Epithelial cell of prostate (primary cell): ENCODE results near the gene TBC1D17.
A peak's percentile ranks its signal among the peaks of the same experiment; 100 is the strongest.

Experiments used
- DNase-seq: peaks from one replicate; pipeline ENCODE4 v3.0.0-alpha.2; 2011; ENCODE audit warnings: low read depth, low spot score
- H3K27ac ChIP-seq: fragments of 450-650 bp; 2 replicates; pipeline ENCODE4 v1.5.1; 2017; ENCODE audit warnings: mild to moderate bottlenecking

The TBC1D17 gene

DNA sequence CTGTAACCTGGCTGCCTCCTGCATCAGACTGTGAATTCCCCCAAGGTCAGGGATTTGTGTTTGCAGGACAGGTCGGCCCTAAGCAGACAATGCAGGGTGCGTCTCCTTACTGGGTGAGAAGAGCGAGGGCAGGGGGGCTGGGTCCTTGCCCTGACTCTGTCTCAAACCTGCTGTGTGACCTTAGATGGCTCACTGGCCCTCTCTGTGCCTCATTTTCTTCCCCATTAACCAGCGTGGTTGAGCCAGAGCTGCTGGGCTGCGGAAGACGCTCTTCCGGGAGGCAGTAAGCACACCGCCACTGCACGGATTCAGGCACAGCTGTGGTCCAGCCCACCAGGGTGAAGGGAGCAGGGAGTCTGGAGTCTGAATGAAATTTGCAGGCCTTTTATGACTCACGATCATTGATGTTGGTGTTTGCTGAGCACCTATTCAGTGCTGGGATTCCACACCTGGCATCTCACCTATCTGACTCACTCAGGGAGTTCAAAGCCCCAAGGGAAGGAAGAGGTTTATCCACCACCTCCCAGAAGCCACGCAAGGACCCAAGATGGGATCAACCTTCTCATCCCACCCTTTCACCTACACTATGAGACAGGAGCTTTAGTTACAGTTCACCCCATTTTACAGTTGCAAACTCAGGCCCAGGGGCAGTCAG lies 2.9 kb upstream of the TBC1D17 start:
- H3K27ac ChIP-seq = peak overlapping the region; percentile 94
- DNase-seq = peak; percentile 24

- no peak for DNase-seq
- H3K27ac ChIP-seq = peak overlapping the region; percentile 94
Measured at GRCh38 chr19:49875177-49875576, 2.3 kb upstream of the TBC1D17 start.

DNA sequence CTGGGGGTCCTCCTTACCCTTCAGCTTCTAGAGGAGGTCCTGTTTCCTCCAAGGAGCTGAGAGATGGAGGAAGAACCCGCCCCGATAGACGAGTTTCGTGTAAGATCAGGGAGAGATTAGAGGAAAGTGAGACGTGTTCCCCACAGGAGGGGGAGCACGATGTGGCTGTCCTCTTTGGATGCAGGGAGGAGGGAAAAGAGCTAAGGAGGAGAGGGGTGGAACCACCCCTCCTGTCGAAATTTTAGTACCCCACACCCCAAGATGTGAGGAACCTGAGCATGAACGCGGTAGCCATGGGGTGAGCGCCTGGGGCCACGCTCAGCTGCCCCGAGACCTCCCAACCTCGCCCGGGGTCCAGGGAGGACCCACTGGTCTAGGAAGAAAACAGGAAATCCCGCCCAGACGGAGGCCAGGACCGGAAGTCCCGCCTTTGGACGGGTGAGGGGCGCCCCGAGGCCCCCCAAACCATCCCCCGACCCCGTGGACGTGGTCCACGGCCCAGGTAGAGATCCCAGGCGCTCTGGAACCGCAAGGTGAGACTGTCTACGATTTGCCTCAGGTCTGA lies 1.6 kb upstream of the TBC1D17 start:
- DNase-seq = no peak
- peak overlapping the region; percentile 94 for H3K27ac ChIP-seq

DNA sequence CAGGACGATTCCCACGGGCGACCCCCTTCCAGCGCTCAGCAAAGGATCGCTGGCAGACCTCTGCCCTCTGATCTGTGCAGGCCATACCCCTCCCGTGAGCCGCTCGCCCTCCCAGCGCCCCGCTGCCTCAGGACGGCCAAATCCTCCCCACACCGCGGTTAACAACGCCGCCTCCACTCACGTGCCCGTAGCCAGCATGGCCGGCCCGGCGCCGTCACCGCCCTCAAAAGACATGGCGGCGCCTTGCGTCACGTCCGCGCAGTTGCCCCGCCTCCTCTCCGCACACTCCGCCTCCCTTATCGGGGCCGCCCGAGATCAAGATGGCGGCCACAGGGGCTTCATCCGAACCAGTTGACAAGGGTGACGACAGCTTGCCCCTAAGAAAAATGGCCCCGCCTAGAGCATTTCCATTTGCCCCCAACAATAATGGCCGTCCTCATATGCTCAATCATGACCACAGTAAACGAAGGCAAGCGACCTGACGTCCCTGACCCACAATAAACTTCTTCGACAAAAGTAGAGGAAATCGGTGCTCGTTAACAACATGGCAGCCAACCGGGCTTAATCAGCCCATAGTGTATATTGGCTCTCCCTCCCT lies 981 bp upstream of the TBC1D17 start:
- peak; percentile 95 for DNase-seq
- H3K27ac ChIP-seq = peak overlapping the region; percentile 94

DNA sequence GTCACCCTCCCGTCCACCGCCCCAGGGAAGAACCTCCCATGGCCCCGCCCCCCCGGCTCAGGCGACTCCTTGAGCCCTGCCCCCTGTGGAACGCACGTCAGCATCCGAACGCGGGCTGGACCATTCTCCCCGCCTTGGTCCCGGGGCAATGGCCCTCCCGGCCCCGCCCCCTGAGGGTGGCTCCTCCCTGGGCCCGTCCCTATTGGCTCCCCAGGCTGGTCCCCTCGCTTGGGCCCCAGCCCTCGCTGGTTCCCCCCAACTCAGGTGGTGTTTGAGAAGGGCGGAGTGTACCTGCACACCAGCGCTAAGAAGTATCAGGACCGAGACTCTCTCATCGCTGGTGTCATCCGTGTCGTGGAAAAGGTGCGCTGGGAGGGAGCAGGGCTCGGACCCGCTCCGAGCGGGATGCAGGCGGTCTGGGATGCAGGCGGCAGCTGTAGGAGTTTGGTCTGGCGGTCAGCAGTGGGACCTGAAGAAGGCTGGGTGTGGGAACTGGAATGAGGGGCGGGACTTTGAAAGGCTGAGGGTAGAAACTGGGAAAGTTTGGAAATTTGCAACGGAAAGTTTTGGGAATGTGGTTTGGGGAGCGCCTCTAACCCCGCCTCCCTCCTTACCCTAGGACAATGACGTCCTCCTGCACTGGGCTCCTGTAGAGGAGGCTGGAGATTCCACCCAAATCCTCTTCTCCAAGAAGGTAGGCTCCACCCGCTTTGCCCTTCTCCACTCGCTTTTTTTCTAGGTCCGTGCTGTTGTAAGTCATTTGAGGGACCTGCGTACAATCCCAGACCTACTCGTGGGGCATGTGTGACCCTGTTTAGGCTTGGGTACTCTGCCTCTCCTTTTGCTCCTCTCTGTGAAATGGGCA lies 609 bp downstream of the TBC1D17 start:
- DNase-seq = peak; percentile 80
- peak overlapping the region; percentile 94 for H3K27ac ChIP-seq

DNA sequence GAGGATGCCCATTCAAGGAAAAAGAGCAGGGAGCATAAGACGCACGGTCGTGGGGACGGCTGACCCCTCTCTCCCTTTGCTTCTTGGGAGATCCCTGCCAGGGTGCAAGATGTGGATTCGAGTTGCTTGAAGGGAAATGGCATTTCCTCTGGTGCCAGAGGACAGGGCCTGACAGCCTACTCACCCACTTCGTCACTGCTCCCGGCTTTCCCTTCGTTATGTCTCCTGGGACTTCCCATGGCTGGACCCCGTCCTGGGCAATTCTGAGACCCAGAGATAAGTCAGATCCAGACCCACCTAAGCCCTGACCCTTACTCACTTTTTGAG lies 1.2 kb downstream of the TBC1D17 start:
- DNase-seq = no peak
- H3K27ac ChIP-seq = no peak overlapping the region

DNA sequence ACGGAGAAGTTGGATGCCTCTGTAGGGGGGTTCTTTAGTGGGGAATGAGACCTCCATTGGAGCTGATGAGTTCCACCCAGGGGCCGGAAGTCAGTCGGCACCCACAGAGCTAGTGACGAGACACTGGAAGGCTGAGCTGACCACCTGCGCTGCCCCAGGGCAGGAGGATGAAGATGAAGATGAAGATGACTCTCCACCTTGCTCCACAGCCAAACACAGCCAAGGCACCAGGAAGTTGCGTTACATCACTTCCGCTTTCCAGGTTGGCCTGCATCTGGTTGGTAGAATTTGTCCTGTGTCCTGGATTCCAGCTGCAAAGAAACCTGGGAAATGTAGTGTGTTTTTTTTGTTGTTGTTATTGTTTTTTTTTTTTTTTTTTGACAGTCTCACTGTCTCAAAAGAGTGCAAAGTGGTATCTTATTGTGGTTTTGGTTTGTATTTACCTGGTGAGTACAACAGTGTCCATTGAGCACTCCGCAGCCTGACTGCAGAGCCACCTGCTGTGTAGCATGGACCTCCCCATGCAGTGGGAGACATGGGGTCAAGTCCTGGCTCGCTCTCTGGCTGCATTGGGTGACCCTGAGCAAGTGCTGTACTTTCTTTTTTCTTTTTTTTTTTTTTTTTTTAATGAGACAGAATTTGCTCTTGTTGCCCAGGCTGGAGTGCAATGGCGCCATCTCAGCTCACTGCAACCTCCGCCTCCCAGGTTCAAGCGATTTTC lies 1.9 kb downstream of the TBC1D17 start:
- H3K27ac ChIP-seq = no peak overlapping the region
- DNase-seq = no peak

DNA sequence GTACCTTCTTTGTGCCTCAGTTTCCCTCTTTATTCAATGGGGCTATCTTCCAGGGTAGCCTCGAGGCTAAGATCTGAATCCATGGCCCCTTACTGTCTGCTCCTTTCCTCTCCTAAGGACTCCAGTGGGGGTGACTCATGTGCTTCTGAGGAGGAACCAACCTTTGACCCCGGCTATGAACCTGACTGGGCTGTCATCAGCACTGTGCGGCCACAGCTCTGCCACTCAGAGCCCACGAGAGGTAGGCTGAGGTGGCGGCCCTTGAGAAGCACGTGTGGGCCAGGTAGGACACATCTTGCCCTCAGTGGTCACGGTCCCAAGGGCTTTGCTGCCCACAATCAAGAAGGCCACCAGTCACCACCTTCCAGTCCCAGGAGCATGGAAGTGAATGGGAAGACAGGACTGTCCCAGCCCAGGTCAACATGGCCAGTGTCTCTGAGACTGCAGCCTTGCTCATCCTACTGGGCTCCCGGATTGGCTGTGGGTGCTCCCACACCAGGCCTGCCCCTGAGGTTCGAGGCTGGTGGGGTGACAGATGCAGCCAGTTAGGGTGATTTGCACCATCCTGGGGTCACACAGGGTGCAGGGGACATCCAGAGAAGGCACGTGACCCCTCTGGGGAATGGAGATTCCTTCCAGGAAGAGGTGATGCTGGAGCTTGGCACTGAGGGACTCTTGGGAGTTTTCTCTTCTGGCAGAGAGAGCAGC lies 2.8 kb downstream of the TBC1D17 start:
- no peak for DNase-seq
- no peak overlapping the region for H3K27ac ChIP-seq

- no peak overlapping the region for H3K27ac ChIP-seq
- DNase-seq = no peak
Measured at GRCh38 chr19:49881186-49881585, 3.7 kb downstream of the TBC1D17 start.

DNA sequence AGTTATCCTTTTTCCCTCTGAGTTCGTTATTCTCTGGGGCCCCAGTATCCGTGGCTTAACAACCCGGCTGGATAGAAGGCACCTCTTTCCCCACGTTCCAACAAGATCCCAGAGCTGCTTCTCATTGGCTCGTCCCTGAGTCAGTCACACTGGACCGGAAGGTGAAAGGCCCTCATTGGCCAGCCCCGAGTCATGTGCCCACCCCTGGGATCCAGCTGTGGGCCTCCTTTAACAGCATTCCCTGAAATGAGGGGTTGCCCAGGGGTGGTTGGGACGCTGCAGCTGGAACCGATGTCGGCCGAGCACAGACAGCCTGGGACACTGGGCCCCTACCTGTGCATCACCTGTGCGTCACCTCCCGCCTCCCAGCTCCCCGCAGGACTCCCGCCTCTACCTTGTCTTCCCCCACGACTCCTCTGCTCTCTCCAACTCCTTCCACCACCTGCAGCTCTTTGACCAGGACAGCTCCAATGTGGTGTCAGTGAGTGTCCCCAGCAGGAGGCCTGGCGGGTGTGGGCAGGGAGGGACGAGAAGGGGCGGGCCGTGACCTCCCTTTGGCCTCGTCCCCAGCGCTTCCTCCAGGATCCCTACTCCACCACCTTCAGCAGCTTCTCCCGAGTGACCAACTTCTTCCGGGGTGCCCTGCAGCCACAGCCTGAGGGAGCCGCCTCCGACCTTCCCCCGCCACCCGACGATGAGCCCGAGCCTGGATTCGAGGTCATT lies 4.3 kb downstream of the TBC1D17 start:
- H3K27ac ChIP-seq = no peak overlapping the region
- DNase-seq = no peak

GRCh38 chr19:49882643-49883042 lies 5.1 kb downstream of the TBC1D17 start:
- no peak for DNase-seq
- H3K27ac ChIP-seq = no peak overlapping the region

GRCh38 chr19:49883094-49883493 lies 5.6 kb downstream of the TBC1D17 start:
- no peak for DNase-seq
- H3K27ac ChIP-seq = no peak overlapping the region

DNA sequence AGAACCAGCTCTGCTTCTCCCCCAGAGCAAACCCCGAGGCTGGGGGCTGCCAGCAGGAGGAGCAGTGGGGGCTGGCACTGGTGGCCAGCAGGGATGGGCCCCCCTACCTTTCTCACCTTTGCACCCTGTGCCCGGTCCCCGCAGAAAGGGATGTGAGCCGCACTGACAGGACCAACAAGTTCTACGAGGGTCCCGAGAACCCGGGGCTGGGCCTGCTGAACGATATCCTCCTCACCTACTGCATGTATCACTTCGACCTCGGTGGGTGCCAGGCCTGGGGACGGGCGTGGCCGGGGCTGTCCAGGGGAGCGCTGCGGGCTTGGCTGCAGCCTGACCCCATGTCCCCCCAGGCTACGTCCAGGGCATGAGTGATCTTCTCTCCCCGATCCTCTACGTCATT lies 6.6 kb downstream of the TBC1D17 start:
- no peak overlapping the region for H3K27ac ChIP-seq
- DNase-seq = no peak

DNA sequence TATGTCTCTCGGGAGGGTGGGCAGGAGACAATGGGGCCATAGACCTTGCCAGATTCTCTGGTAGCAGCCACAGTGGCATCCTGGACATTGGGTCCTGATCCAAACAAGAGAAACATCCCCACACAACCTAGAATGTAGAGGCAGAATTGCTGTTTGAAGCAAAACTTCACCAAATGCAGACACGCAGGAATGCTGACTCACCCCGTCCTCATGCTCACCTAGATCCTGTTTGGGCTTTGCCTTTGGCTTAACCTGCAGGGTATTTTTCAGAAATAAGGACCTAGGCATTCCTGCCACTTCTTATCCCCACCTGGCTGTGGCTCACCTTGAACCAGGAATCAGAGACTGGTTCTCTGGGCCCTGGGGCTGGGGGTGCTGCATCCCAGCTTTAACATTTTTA lies 7.3 kb downstream of the TBC1D17 start:
- H3K27ac ChIP-seq = no peak overlapping the region
- no peak for DNase-seq

- H3K27ac ChIP-seq = no peak overlapping the region
- DNase-seq = no peak
Measured at GRCh38 chr19:49887037-49887664, 9.6 kb downstream of the TBC1D17 start.

DNA sequence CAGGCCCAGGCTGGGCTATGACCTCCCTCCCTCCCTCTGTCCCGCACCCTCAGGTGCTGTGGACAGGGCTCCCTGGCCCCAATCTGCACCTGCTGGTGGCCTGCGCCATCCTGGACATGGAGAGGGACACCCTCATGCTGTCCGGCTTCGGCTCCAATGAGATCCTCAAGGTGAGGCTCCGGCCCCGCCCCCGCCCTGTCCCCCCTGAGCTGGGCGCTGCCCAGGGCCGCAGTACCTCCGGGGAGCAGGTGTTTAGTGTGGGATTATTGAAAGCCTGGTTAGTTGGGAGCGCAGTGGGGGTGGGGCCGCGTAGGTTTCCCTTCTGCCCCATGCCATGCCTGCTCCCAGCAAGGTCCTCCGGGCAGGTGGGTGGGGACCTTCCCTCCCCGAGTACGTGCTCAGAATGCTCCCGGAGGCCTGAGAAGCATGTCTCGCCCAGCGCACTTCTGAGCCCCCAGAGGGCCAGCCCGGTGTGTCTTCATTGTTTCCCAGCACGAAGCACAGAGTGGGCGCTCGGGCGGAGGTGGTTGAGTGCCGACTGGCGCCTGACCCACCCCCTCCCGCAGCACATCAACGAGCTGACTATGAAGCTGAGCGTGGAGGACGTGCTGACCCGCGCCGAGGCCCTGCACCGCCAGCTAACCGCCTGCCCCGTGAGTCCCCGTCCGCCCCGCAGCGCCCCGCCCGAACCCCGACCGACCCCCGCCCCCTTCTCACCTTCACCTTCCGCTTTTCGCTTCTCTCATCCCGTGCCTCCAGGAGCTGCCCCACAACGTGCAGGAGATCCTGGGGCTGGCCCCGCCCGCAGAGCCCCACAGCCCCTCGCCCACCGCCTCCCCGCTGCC lies 10.4 kb downstream of the TBC1D17 start:
- H3K27ac ChIP-seq = no peak overlapping the region
- no peak for DNase-seq

GRCh38 chr19:49888510-49888824 lies 11.0 kb downstream of the TBC1D17 start:
- H3K27ac ChIP-seq = no peak overlapping the region
- DNase-seq = no peak

- H3K27ac ChIP-seq = no peak overlapping the region
- no peak for DNase-seq
Measured at GRCh38 chr19:49889038-49889686, 11.7 kb downstream of the TBC1D17 start.
